GM21723 (cell line): ENCODE data around the gene TM7SF2.
"Not testable (repeated sequence)": the region's sequence is repeated elsewhere in the genome, so short reads cannot be mapped to it uniquely, and the experiment has no call there.

ENCODE experiments used
- ATAC-seq: cut with Tn5 transposase; IDR thresholded peaks from one replicate; pipeline ENCODE4 v1.9.1; 2021; ENCODE audit warnings: mild to moderate bottlenecking, moderate library complexity; ENCODE audit not compliant: unreplicated experiment

The TM7SF2 gene

DNA sequence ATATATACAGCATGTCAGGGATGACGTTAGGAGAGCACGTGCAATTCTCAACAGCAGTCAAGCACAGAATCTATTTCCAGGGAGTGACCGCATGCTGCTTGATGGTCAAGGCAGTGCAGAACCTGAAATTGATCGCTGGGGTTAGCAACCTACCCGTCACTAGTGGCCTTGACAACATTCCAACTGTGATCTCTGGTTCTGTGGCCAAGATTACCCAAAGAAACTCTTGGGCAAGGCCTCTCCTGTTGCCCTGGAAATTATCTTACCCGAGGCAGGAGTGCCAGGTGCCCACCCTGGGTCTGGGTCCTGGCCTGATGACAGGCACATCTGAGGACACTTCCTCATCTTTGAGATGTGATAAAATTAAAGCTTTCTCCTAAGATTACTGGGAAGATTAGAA is 2.2 kb downstream of the TM7SF2 start:
- ATAC-seq, result no peak

- ATAC-seq, result no peak
These were observed 3.0 kb downstream of the TM7SF2 start for GRCh38 chr11:65114538-65115171.

- ATAC-seq, result no peak
These were observed 3.9 kb downstream of the TM7SF2 start for GRCh38 chr11:65115361-65116082.

GRCh38 chr11:65116370-65117205 is 4.9 kb downstream of the TM7SF2 start:
- peak; percentile 0 for ATAC-seq

GRCh38 chr11:65117206-65118096 is 5.8 kb downstream of the TM7SF2 start, which contains the start of gene ZNHIT2:
ZNHIT2 (minus strand) TSS chr11:65117701; CDS start chr11:65117653, 48 bp downstream.
- ATAC-seq, result peak; percentile 54

- no peak for ATAC-seq
These were observed 6.6 kb downstream of the TM7SF2 start for GRCh38 chr11:65118097-65118837.

DNA sequence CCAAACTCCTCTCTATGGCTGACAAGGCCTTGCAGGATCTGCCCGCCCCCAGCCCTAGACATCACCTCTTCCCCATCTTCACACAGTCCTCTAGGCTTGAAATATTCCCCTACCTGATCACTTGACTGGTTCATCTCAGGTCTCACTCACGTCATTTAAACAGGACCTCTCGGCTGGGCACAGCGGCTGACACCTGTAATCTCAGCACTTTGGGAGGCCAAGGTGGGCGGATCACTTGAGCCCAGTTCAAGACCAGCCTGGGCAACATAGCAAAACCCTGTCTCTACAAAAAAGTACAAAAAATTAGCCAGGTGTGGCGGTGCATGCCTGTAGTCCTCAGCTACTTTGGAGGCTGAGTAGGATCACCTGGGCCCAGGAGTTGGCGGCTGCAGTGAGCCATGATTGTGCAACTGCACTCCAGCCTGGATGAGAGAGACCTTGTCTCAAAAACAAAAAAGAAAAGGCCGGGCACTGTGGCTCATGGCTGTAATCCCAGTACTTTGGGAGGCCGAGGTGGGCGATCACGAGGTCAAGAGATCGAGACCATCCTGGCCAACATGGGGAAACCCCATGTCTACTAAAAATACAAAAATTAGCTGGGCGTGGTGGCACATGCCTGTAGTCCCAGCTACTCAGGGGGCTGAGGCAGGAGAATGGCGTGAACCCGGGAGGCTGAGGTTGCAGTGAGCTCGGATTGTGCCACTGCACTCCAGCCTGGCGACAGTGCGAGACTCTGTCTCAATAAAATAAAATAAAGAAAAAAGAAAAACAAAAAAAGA is 7.4 kb downstream of the TM7SF2 start:
- not testable (repeated sequence) for ATAC-seq

DNA sequence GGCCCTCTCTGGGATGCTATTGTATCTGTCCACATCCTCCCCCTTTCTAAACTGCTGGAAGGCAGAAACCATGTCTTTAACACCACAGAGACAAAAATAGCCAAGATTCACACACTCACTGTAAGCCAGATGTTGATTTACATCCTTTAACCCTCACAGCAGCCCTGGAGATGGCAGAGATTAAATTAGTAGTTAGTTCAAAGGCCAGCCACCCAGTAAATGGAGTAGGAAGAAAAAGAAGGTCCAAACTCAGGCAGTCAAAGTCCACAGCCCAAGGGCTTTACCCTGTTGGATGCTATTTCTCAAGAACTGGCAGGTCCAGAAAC is 8.0 kb downstream of the TM7SF2 start:
- no peak for ATAC-seq

GRCh38 chr11:65120831-65121230 is 9.2 kb downstream of the TM7SF2 start:
- no peak for ATAC-seq

GRCh38 chr11:65121447-65121864 is 9.8 kb downstream of the TM7SF2 start:
- ATAC-seq, result no peak

GRCh38 chr11:65121865-65122696 is 10.4 kb downstream of the TM7SF2 start, which contains the start of the genes FAU and MRPL49:
FAU (minus strand) TSS chr11:65122134; CDS start chr11:65121813, 321 bp downstream.
MRPL49 (plus strand) TSS chr11:65122321; CDS start chr11:65122347, 26 bp downstream.
- peak; percentile 64 for ATAC-seq

DNA sequence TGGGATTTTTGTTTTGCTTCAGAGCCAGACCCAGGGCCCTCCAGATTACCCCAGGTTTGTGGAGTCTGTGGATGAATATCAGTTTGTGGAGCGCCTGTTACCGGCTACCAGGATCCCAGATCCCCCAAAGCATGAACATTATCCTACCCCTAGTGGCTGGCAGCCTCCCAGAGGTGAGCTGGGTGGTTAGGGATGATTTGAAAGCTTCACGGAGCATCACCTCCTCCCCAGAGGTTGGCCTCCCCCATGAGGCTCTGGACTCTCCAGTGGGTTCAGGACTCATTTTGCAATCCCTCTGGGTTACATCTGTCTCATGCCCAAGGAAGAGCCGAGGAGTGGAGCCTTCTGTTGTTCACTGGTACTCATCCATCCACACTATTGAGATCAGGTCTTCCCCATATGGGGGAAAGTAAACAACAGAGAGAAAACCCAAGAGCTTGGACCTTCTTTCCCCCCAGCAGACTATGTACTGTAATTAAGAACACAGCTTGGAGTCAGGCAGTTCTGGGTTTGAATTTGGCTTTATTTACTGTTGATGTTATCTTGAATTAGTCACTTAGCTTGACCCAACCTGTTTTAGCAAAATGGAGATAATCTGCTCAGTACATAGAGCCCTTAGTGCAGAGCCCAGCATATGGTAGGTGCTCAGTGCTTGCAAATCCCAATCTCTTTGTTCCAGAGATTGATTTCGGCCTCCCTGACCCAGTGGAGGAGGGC is 13.0 kb downstream of the TM7SF2 start:
- ATAC-seq, result no peak

DNA sequence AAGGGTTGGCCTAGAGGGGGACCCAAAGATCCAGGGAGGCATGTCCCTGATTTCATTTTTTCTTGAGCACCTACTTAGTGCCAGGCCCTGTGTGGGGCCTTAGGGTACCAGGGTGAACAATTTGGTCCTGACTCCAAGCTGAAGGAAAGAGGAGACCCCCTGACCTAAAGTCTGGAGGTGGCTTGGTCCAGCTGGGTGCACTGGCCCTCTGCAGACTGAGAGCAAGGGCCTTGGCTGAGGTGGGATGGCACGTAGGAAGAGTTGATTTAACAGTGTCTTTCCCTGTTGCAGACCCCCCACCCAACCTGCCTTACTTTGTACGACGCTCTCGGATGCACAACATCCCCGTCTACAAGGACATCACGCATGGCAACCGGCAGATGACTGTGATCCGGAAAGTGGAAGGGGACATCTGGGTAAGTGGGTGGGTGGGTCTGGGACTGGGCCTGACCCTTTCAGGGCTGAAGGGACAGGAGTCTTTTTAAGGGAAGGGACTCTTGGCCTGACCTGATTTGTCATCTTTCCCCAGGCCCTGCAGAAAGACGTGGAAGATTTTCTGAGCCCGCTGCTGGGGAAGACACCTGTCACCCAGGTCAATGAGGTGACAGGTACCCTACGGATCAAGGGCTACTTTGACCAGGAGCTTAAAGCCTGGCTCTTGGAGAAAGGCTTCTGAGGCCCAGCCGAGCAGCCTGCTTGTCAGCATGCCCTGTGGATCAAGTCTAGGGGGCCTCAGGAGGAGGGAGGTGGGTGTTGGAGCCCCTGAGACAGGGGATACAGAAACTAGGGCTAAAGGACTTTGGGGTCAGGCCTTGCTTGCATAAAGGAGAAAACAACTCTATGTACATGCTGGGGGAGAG is 13.8 kb downstream of the TM7SF2 start:
- no peak for ATAC-seq

DNA sequence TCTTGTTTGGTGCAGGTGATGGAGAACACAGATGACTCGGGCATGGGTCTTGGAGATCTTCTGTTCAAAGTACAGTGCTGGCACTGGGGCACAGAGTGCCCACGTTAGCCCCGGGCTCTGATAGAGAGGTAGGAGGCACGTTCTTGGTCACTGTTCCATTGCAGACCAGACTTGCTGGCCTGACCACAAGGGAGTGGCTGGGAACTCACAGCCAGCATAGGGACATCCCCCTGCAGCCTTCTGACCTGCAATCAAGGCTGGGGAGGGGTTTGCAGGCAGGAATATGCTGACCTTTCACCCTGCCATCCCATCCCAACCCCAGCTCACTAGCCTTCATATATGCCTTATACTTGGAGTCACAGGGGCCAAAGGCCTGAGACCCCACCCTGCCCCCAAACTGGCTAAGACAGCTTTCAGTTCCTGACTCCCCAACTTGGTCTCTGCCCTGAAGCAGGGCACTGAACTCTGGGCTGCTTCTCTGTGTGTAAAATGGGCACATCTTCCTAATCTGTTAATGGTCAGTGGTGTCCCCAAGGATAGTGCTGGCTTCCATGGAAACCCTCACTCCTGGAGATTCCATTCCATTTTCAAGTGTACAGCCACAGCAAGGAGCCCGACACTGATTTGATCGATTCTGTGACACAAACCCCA is 15.1 kb downstream of the TM7SF2 start:
- ATAC-seq, result no peak

- no peak for ATAC-seq
These were observed 16.0 kb downstream of the TM7SF2 start for GRCh38 chr11:65127473-65128181.
